Measurements from ENCODE around the gene IFI27. TPM values are rescaled to one million over a fixed set of nuclear protein-coding genes. Genes with fewer than 3 reads are reported as not detected.

IFI27 gene
- total RNA-seq, 1 experiment from 2014 or later: 766 TPM

DNA sequence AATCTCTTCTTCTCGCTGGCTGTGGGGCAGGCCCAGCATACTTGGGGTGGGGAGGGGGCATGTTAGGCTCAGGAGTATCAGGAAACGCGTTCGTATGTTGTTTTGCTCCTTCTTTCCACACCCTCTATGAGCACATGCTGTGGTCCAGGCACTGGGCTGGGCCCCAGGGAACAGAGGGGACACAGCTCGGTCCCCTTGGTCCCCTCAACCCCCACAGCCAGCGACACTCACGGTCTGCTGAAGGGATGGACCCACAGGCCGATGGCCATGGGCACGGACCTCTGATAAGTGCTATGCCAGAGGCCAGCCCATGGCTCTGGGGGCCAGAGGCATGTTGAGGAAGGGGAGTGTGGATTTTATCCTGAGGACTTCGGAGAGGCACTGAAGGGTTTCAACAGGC, 6.2 kb downstream of the IFI27 start:
- Mint-ChIP-seq H3K9me3 (ENCODE audit: low read depth, unreplicated experiment) (no peaks in the 10 kb centered on the region), H3K27ac (ENCODE audit: unreplicated experiment) (no peak overlapping the region), H3K36me3 (ENCODE audit: insufficient read depth, unreplicated experiment) (peaks cover 25% of the 10 kb centered on the region), H3K4me3 (ENCODE audit: low read depth, unreplicated experiment) (no peak overlapping the region), H3K4me1 (ENCODE audit: low read depth, unreplicated experiment) (peaks cover 31% of the 10 kb centered on the region), H3K27me3 (ENCODE audit: unreplicated experiment) (peaks cover 56% of the 10 kb centered on the region)
- CTCF ChIA-PET: no interaction called here
- no peak for DNase-seq
- no TSS peak for BruUV-seq (replicated peaks)
- intact Hi-C loops (cut with micrococcal nuclease; ENCODE audit: unreplicated experiment): no loop called here
- TF ChIP-seq, protein P1, sequence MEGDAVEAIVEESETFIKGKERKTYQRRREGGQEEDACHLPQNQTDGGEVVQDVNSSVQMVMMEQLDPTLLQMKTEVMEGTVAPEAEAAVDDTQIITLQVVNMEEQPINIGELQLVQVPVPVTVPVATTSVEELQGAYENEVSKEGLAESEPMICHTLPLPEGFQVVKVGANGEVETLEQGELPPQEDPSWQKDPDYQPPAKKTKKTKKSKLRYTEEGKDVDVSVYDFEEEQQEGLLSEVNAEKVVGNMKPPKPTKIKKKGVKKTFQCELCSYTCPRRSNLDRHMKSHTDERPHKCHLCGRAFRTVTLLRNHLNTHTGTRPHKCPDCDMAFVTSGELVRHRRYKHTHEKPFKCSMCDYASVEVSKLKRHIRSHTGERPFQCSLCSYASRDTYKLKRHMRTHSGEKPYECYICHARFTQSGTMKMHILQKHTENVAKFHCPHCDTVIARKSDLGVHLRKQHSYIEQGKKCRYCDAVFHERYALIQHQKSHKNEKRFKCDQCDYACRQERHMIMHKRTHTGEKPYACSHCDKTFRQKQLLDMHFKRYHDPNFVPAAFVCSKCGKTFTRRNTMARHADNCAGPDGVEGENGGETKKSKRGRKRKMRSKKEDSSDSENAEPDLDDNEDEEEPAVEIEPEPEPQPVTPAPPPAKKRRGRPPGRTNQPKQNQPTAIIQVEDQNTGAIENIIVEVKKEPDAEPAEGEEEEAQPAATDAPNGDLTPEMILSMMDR (IDR thresholded peaks at IDR 0.05; ENCODE audit: unreplicated experiment): no peak

DNA sequence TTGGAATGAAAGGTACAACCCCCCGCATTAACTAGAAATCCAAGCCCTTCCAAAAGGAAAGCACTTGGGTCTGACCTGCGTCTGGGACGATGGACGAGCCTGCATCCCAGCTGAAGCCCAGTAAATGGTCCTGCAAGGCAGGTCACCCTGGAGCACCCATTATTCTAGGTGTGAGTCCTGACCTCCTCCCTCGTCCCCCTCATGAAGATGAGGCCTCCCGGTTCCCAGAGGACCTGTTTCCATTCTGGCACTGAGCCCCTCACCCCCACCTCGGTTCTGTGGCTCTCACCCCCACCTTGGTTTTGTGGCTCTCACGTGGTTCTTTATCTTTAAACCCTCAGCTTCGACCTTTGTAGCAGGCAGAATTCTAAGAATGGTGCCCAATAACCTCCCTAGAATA, 7.3 kb downstream of the IFI27 start:
- Mint-ChIP-seq H3K9me3 (ENCODE audit: low read depth, unreplicated experiment) (peaks cover 2% of the 10 kb centered on the region), H3K27ac (ENCODE audit: unreplicated experiment) (no peak overlapping the region), H3K4me3 (ENCODE audit: low read depth, unreplicated experiment) (no peak overlapping the region), H3K4me1 (ENCODE audit: low read depth, unreplicated experiment) (peaks cover 19% of the 10 kb centered on the region), H3K27me3 (ENCODE audit: unreplicated experiment) (peaks cover 56% of the 10 kb centered on the region), H3K36me3 (ENCODE audit: insufficient read depth, unreplicated experiment) (peaks cover 14% of the 10 kb centered on the region)
- TF ChIP-seq, protein P1 (IDR thresholded peaks at IDR 0.05; ENCODE audit: unreplicated experiment): no peak
- intact Hi-C loops (cut with micrococcal nuclease; ENCODE audit: unreplicated experiment): no loop called here
- BruUV-seq (replicated peaks): no TSS peak
- no peak for DNase-seq
- CTCF ChIA-PET: no interaction called here

DNA sequence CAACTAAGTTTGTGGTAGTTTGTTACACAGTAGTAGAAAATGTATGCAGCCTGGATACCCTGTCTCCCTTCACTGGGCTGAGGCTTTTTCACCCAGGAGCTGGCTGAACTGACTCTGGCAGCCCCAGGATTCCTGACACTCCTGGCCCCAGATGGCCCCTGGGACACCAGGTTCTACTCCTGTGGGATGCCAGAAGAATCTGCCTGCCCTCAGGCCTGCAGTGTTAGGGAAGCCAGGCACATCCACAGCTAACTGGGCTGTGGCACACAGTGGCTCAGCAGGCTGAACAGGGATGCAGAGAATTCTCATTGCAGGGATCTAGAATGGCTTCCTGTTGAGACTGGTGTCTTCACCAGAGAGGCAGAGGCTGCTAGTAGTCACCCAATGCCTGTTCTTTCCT, 8.5 kb downstream of the IFI27 start:
- no peak for DNase-seq
- TF ChIP-seq, protein P1 (IDR thresholded peaks at IDR 0.05; ENCODE audit: unreplicated experiment): no peak
- Mint-ChIP-seq H3K27me3 (ENCODE audit: unreplicated experiment) (peaks cover 56% of the 10 kb centered on the region), H3K27ac (ENCODE audit: unreplicated experiment) (no peak overlapping the region), H3K4me1 (ENCODE audit: low read depth, unreplicated experiment) (peaks cover 17% of the 10 kb centered on the region), H3K4me3 (ENCODE audit: low read depth, unreplicated experiment) (no peak overlapping the region), H3K9me3 (ENCODE audit: low read depth, unreplicated experiment) (peaks cover 2% of the 10 kb centered on the region), H3K36me3 (ENCODE audit: insufficient read depth, unreplicated experiment) (peaks cover 12% of the 10 kb centered on the region)
- intact Hi-C loops (cut with micrococcal nuclease; ENCODE audit: unreplicated experiment): no loop called here
- CTCF ChIA-PET: no interaction called here
- BruUV-seq (replicated peaks): no TSS peak

DNA sequence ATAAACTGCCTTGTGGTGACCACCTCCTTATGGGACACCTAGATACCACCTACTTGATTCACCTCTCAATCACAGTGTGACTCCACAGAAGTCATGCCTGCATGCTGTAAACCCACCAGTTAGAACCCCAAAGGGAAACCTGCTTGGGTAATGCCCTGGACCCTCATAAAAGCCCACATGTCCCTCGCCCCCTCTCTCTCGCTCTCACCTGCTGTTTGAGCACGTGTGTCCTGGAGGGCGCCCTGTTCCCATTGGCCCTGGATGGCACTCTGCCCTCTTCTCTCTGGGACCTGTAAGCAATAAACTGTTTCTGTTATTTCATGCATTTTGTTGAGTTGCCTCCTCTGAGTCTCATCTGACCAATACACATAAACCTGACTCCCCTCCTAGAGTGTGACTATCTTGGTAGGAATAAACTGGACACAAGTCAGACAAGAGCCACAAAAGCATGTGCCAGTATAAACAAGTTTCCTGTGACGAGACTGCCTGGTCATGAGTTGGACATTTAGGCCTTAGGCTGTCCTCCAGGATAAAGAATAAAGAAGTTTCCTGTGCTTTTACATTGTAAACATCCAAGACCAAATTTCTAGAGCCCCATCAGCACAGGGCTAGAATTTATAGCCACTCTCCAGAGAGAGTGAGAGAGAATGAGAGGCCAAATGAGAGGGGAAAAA, 10.3 kb downstream of the IFI27 start:
- no peak for DNase-seq

More for the DNA sequence above, 10.3 kb downstream of the IFI27 start:
- Mint-ChIP-seq H3K4me1 (ENCODE audit: low read depth, unreplicated experiment) (peaks cover 11% of the 10 kb centered on the region), H3K27me3 (ENCODE audit: unreplicated experiment) (peaks cover 44% of the 10 kb centered on the region), H3K4me3 (ENCODE audit: low read depth, unreplicated experiment) (no peak overlapping the region), H3K27ac (ENCODE audit: unreplicated experiment) (no peak overlapping the region), H3K9me3 (ENCODE audit: low read depth, unreplicated experiment) (peaks cover 2% of the 10 kb centered on the region), H3K36me3 (ENCODE audit: insufficient read depth, unreplicated experiment) (peaks cover 12% of the 10 kb centered on the region)
- TF ChIP-seq, protein P1 (IDR thresholded peaks at IDR 0.05; ENCODE audit: unreplicated experiment): no peak
- no TSS peak for BruUV-seq (replicated peaks)
- CTCF ChIA-PET: no interaction called here
- intact Hi-C loops (cut with micrococcal nuclease; ENCODE audit: unreplicated experiment): loop anchor here (5.0 kb wide), 1 partner anchor 54 kb away; no protein-coding TSS in a partner anchor

Data from Calu3 (cell line).